Skeletal muscle cell (primary cell): ENCODE measurements around the gene RXFP2.
A peak's percentile ranks its signal among the peaks of the same experiment; 100 is the strongest.

Experiments used
- DNase-seq: peaks from one replicate; pipeline ENCODE4 v3.0.0-alpha.2; 2010; ENCODE audit warnings: low read depth
- H3K4me3 ChIP-seq: 2 replicates; pipeline ENCODE4 v1.5.1; 2011; ENCODE audit warnings: low read depth, mild to moderate bottlenecking, control low read depth, low read length, moderate library complexity

The RXFP2 gene, protein sequence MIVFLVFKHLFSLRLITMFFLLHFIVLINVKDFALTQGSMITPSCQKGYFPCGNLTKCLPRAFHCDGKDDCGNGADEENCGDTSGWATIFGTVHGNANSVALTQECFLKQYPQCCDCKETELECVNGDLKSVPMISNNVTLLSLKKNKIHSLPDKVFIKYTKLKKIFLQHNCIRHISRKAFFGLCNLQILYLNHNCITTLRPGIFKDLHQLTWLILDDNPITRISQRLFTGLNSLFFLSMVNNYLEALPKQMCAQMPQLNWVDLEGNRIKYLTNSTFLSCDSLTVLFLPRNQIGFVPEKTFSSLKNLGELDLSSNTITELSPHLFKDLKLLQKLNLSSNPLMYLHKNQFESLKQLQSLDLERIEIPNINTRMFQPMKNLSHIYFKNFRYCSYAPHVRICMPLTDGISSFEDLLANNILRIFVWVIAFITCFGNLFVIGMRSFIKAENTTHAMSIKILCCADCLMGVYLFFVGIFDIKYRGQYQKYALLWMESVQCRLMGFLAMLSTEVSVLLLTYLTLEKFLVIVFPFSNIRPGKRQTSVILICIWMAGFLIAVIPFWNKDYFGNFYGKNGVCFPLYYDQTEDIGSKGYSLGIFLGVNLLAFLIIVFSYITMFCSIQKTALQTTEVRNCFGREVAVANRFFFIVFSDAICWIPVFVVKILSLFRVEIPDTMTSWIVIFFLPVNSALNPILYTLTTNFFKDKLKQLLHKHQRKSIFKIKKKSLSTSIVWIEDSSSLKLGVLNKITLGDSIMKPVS

DNA sequence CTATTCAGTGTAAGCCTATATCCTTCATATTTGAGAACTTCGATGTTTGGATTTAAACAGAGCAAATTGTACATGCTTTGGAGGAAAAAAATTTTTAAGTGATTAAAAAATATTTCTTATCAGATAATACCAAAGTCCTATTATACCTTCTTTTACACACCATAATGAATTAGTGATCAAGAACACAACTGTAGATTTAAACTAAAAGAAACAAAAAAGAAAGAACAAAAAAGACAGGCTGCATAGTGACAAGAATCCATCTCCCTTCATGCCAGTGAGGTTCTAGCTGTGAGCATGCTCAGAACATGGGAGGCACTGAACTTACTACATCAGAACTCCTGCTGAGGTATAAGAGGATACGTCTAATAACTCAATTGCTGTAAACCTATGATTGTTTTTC is at the start of gene RXFP2:
Gene RXFP2, plus strand, starts transcription at position 301 of the 400 bp plus-strand sequence. Its CDS starts 87 bp downstream, at position 388.
- H3K4me3 ChIP-seq, result no peak within 1 kb of the TSS
- no peak for DNase-seq

DNA sequence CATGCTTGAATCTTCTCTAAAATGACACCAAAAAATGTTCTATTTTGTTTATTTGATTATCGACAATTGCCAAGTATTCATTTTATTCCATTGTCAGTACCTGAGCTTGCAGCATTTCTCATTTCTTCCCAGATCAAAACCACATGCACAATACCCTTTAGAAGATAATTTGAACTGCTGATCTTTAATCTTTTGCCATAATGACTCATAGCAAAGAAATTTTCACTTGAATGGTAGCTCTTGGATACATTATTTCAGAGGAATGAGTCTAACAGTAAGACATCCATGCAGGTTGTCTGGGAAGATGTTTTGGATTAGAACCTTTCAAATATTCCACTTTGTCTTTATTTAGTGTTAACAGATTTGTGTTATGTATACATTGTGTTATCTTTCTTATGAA is 42.0 kb upstream of the RXFP2 start:
- no peak overlapping the region for H3K4me3 ChIP-seq
- DNase-seq, result no peak

DNA sequence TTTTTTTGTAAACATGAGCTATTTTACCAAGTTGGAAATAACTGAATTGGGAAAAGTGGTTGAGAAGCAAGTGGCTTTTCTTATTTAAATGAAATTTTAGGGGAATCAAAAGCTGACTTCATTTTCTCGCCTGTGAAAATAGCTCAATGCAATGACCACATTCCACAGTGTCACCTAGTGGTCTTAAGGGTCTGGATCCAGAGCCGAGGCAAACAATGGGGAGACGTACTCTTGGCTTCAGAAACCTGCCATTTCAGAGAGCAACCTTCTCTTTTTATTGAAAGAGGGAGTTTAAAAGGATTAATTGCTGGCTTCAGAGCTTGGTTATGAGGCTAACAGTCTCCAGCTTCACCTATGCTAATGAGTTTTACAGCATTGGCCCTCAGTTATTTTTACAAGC is 39.7 kb upstream of the RXFP2 start:
- H3K4me3 ChIP-seq, result no peak overlapping the region
- DNase-seq, result no peak

DNA sequence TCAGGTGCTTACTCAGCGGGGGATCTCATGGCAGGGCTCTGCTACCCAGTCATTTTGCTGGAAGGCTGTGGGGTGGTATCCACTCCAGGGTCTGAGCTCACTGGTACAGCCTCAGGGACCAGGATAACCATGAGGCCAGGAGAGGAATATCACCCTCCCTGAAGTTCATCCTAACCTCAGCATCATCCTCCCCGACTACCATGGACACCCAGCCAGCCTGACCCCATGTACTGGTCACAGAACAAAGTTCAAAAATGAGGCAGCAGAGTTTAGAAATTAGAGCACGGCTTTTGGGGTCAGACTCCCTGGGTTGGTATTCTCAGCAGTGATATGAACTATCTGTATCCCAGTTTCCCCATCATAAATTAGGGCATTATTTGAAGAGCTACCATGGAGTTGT is 35.5 kb upstream of the RXFP2 start:
- no peak for DNase-seq
- no peak overlapping the region for H3K4me3 ChIP-seq

DNA sequence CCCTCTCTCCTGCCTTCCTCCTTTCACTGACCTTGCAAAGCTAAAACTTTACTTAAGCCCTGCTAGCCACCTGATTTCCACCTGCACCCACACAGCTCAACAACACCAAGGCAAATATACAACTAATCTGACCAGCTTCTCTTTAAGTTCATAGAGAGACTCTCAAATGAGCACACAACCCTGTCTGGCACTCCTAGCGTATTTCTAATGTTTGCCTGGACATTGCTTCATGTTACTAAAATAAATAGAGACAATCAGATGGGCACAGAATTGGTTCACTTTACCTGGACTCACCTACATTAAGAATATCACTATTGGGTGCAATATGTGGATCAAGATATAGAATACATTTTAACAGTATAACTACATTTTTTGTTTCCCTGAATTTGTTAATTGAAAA is 33.2 kb upstream of the RXFP2 start:
- DNase-seq, result no peak

DNA sequence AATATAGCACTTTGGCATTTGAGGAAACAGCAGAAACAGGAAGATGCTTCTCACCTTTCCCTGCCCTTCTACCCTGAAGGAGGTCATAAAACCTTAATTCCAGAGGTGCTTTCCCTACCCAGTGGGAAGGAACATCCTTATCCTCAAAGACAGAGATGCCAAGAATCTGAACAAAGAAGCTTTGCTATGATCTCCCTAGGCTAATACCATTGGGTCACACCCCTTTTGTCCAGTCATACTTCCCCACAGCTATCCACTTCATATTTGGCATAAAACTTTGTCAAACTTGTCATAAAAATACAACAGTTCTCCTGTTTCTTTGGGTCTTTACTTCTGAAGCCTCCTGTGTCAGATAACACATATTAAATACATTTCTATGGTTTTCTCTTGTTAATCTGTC is 21.7 kb upstream of the RXFP2 start:
- DNase-seq, result no peak
- H3K4me3 ChIP-seq, result no peak overlapping the region

More for the DNA sequence above, 33.2 kb upstream of the RXFP2 start:
- H3K4me3 ChIP-seq, result no peak overlapping the region

DNA sequence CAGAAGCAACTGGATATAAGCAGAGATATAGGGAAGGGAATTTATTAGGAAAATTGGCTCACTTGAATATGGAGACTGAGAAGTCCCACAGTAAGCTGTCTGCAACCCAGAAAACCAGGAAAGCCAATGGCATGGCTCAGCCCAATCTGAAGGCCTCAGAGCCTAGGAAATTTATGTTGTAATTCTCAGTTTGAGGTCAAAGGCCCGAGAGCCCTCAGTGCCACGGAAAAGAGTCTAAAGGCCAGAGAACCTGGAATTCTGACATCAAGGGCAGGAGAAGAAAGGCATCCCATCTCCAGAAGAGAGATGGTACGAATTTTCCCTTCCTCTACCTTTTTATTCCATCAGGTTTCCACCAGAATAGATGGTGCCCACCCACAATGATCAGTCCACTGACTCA is 20.1 kb upstream of the RXFP2 start:
- H3K4me3 ChIP-seq, result no peak overlapping the region
- DNase-seq, result no peak

DNA sequence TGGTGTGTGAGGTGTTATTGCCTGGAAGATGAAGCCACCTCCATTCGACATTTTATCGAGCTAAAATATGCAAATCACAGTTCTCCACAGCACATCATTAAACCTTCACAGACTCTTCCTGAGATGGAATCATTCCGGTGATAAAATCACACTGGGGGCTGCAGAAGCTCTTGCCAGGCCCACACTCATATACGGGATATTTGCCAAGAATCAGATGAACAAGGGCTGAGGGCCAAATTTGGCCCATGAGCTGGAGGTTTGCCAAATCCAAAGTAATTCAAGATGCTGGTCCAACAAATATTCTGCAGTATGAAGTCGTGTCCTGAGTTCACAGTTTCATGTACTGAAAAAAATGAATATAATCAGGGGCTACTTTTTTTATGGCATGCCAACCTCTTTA is 16.7 kb upstream of the RXFP2 start:
- H3K4me3 ChIP-seq, result no peak overlapping the region
- DNase-seq, result peak; percentile 47

DNA sequence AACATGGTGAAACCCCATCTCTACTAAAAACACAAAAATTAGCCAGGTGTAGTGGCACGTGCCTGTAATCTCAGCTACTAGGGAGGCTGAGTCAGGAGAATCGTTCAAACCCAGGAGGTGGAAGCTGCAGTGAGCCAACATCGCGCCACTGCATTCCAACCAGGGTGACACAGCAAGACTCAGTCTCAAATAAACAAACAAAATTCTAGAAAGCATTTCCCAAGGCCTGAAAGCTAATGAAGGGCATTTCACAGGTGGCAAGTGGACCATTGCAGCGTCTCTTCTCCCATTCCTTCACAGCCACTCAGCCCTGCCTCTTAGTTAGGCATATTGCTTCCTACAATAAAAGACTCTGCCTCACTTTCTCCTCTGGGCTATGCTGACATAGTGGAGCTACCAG is 13.5 kb upstream of the RXFP2 start:
- no peak for DNase-seq
- no peak overlapping the region for H3K4me3 ChIP-seq

DNA sequence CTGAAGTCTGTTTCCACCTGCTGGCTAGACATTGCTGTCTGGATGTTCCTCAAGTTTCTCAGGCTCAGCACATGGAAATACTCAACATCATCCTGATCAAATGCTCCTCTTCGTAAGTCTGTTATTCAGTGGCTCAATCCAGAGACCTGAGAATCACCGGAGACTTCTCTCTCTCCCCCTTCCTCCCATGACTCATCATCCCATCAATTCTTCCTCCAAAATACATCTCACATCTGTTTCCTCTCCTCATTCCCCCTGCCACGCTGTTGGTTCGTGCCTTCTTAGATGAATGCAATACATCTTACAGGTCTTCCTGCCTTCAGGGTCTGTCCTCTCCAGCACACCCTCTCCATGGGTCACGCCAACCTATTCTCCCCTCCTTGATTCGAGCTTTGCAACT is 7.4 kb upstream of the RXFP2 start:
- H3K4me3 ChIP-seq, result no peak overlapping the region
- no peak for DNase-seq

DNA sequence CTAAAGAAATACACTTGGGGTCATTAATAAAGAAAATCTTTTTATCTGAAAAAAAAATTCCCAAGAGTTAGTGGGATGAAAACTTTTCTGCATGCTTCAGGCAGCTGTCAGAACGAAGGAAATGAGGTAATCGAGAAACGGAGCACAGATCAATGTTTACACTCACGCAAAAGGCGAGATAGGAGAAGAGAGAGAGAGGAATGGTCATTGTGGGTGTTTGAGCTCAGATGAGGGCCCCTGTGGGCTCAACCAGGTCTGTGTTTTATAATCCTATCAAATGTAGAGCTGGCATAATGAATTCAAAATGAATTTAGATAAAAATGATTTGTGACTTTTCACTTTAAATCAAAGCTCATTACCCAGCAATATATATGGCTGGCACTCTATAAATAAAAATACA is 6.3 kb upstream of the RXFP2 start:
- no peak for DNase-seq

DNA sequence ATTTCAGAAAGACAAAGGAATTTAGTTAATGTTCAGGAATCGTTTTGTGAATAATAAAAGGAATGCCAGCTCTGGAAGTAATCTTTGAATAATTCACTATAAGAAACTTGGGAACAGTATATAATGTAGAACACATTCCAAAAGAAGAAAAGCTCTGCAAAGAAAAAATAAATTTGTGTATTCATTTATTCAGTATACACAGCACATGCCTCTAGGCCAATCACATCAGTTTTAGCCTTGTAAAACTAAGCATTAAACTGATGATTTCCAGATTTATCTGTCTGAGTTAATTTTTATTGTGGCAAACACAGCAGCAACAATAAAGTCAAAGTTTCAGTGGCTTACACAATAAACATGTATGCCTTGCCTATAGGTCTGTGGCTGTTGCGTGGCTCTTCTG is 5.7 kb upstream of the RXFP2 start:
- no peak overlapping the region for H3K4me3 ChIP-seq
- no peak for DNase-seq

More for the DNA sequence above, 6.3 kb upstream of the RXFP2 start:
- peak overlapping the region; percentile 5 for H3K4me3 ChIP-seq

DNA sequence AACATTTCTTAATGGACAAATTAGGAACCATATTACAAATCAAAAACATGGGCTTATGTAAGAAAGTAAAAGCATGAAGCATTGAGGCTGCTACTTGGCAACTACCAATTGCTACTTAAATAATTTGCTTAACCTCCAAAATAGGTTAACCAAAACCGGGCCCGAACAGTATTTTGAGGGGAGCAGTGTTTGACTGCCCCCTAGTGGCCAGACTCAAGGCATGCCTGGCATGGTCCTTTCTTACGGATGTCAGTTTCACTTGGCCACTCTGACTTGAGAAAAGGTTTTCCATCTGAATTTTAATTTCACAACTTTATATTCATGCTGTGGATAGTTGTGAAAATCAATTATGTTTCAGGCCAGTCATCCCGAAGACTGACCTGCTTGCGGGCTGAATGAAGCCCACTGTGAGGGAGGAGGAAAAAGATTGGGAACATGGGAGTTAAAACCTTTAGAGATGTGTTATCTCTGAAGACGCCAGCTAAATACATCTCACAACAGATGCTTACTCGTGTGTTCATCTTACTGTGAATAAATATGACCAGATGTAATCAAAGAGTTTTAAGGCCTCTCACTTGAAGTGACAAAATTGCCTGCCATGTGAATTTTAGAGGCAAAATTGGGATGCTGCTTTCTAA is 2.9 kb downstream of the RXFP2 start:
- H3K4me3 ChIP-seq, result no peak overlapping the region

DNA sequence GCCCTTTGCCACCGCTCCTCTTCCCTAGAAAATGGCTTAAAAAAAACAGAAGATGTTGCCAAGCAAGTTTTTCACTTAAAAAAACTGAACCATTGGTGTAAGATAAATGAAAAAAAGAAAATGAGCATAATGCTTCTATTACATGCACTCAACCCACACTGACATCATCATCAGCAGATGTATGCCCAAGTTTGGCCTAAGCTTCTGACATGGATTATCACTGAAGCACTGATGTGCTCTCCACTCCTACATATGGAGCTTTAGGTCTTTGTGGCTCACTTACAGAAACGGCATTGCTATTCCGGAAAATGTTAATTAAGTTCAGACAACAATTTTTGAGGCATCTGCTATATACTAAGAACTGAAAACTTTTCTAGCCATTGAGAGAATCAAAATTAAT is 8.0 kb downstream of the RXFP2 start:
- DNase-seq, result no peak
- H3K4me3 ChIP-seq, result no peak overlapping the region

More for the DNA sequence above, 2.9 kb downstream of the RXFP2 start:
- DNase-seq, result peak; percentile 40

DNA sequence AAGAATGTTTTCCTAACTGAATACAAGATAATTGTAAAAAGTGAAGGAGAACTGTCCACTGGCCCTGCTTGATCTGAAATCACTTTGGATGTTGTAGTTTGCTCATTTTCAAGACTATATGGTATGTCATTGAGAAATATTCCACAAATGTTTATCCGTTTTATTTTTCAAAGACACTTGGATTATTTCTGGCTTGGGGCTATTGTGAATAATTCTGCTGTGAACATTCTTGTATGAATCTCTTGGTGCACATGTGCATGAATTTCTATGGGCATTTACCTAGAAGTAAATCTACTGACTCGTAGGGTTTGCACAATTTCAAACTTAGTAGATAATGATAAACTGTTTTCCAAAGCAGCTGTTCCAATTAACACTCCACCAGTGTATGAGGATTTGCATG is 8.6 kb downstream of the RXFP2 start:
- H3K4me3 ChIP-seq, result no peak overlapping the region
- no peak for DNase-seq

DNA sequence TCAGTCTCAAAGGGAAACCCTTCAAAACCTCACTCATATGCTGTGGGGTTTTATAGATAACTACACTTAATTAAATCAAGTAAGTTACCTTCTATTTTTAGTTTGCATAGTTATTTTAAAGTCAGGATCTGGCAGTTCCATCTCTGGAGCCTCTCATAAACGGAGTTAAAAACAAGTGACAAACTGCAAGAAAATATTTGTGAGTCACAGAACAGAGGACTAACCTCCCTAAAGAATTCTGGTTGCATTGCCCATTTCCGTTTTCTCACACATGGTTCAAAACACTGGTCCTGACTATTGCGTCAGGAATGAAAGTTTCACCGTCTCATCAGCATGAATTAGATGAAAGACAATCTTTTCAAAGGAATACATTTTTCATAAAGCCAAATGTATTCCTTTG is 10.6 kb downstream of the RXFP2 start:
- DNase-seq, result peak; percentile 91

DNA sequence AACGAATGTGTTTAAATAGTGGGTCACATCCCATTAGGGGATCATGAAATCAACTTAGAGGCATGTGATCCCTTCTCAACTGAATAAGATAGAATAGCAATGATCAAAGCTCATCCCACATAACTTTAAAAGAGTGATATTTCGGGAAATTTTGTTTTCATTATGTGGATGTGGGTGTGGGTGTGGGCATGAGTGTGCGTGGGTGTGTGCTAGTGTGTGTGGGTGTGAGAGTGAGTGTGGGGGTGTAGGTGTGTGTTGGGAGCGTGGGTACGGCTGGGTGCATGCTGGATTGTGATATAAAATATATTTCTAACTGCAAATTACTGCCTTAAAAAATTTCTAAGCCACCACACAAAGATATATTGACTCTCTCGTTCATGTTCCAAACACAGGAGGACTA is 15.9 kb downstream of the RXFP2 start:
- no peak for DNase-seq
- H3K4me3 ChIP-seq, result no peak overlapping the region

More for the DNA sequence above, 10.6 kb downstream of the RXFP2 start:
- no peak overlapping the region for H3K4me3 ChIP-seq

DNA sequence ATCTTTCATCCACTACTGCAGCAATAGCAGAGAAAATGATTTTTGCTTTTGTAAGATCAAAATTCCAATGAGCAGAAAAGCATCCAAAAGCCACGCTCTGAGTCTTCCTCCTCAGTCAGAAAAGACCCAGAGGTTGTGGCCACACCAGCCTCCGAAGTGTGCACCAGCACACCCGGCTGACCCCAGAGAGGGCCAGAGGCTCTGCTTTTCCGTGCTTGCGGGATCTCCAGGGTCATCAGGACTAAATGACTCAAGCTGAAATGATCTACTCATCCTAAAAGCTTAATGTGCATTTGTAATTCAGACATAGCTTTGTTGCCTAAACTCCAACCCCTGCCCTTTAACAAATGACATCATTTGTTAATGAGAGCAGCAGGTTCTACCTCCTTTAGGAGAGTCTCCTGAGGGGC is 16.5 kb downstream of the RXFP2 start:
- DNase-seq, result peak; percentile 84
- H3K4me3 ChIP-seq, result no peak overlapping the region

DNA sequence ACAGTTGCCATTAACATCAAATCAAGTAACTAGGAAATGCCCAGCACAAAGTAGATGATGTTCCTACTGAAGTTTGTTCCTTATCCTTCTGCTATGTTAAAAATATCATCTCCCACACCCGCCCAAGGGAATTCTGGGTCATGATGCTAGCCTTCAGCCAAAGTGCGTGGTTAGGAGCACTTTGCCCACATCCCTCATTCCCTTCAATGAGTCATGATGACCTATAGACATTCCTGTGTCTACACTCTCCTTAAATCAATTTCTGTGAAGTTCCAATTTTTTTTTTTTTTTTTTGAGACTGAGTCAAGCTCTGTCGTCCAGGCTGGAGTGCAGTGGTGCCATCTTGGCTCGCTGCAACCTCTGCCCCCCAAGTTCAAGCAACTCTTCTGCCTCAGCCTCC is 17.0 kb downstream of the RXFP2 start:
- H3K4me3 ChIP-seq, result no peak overlapping the region

DNA sequence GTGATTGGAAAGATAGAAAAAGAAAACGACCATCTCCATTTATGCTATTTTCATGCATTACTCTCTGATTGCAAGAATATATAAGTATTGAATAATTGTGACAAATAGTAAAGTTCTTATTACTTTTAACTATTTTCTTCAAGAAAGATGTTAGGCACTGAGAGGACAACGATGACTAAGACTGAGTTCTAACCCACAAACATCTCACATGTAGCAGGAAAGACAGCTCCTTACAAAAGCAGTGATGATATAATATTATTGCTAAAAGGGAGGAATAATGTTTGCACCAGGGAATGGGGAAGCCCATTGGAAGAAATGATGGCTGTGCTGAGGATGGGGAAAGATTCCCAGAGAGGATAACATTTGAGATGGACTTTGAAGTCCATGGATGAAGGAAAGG is 22.6 kb downstream of the RXFP2 start:
- DNase-seq, result no peak
- no peak overlapping the region for H3K4me3 ChIP-seq

More for the DNA sequence above, 17.0 kb downstream of the RXFP2 start:
- DNase-seq, result peak; percentile 98
